Activated T-cell treated with anti-CD3 and anti-CD28 coated beads, Interleukin-2, amount 50 U/mL, for 24 hours (primary cell): ENCODE measurements around the gene HOOK2.
A peak's percentile ranks its signal among the peaks of the same experiment; 100 is the strongest.
"Not testable (repeated sequence)": the region's sequence is repeated elsewhere in the genome, so short reads cannot be mapped to it uniquely, and the experiment has no call there.

Source experiments
- DNase-seq: peaks from one replicate; pipeline ENCODE4 v3.0.0-alpha.2; 2020
- H3K27ac Mint-ChIP-seq: 2 replicates; pipeline ENCODE4 v1.8.0; 2020; ENCODE audit warnings: mild to moderate bottlenecking, mixed read lengths
- H3K27me3 Mint-ChIP-seq: 2 replicates; pipeline ENCODE4 v1.8.0; 2020; ENCODE audit warnings: mixed read lengths
- H3K36me3 Mint-ChIP-seq: 2 replicates; pipeline ENCODE4 v1.8.0; 2020; ENCODE audit warnings: low read depth, mixed read lengths
- H3K4me1 Mint-ChIP-seq: 2 replicates; pipeline ENCODE4 v1.8.0; 2020; ENCODE audit warnings: low read depth, mixed read lengths
- H3K4me3 Mint-ChIP-seq: 2 replicates; pipeline ENCODE4 v1.8.0; 2020; ENCODE audit warnings: mild to moderate bottlenecking, moderate library complexity, mixed read lengths
- H3K9me3 Mint-ChIP-seq: 2 replicates; pipeline ENCODE4 v1.8.0; 2020; ENCODE audit warnings: mixed read lengths

The HOOK2 gene

GRCh38 chr19:12797607-12798006, 22.3 kb upstream of the HOOK2 start:
- not testable (repeated sequence) for H3K27me3 Mint-ChIP-seq, H3K27ac Mint-ChIP-seq, DNase-seq, H3K9me3 Mint-ChIP-seq, H3K4me3 Mint-ChIP-seq
- peaks cover 61% of the 10 kb centered on the region for H3K36me3 Mint-ChIP-seq
- peaks cover 48% of the 10 kb centered on the region for H3K4me1 Mint-ChIP-seq

GRCh38 chr19:12797141-12797587, 21.8 kb upstream of the HOOK2 start:
- peaks cover 44% of the 10 kb centered on the region for H3K4me1 Mint-ChIP-seq
- no peaks in the 10 kb centered on the region for H3K9me3 Mint-ChIP-seq
- no peaks in the 10 kb centered on the region for H3K27me3 Mint-ChIP-seq
- no peak overlapping the region for H3K4me3 Mint-ChIP-seq
- no peak overlapping the region for H3K27ac Mint-ChIP-seq
- no peak for DNase-seq
- peaks cover 66% of the 10 kb centered on the region for H3K36me3 Mint-ChIP-seq

GRCh38 chr19:12796146-12797071, 21.1 kb upstream of the HOOK2 start:
- Mint-ChIP-seq H3K27me3 (no peaks in the 10 kb centered on the region), H3K27ac (peak overlapping the region; percentile 86), H3K36me3 (peaks cover 72% of the 10 kb centered on the region), H3K9me3 (no peaks in the 10 kb centered on the region), H3K4me1 (peaks cover 42% of the 10 kb centered on the region), H3K4me3 (peak overlapping the region; percentile 69)
- DNase-seq = peak; percentile 84

- DNase-seq = no peak
- Mint-ChIP-seq H3K4me3 (peak overlapping the region; percentile 78), H3K36me3 (peaks cover 64% of the 10 kb centered on the region), H3K27ac (peak overlapping the region; percentile 92), H3K4me1 (peaks cover 41% of the 10 kb centered on the region), H3K27me3 (no peaks in the 10 kb centered on the region), H3K9me3 (no peaks in the 10 kb centered on the region)
Measured at GRCh38 chr19:12794971-12795381, 19.6 kb upstream of the HOOK2 start.

GRCh38 chr19:12794196-12794941, 19.0 kb upstream of the HOOK2 start:
- DNase-seq = no peak
- Mint-ChIP-seq H3K4me3 (peak overlapping the region; percentile 78), H3K27me3 (no peaks in the 10 kb centered on the region), H3K9me3 (no peaks in the 10 kb centered on the region), H3K36me3 (peaks cover 58% of the 10 kb centered on the region), H3K27ac (peak overlapping the region; percentile 92), H3K4me1 (peaks cover 37% of the 10 kb centered on the region)

- H3K36me3 Mint-ChIP-seq = peaks cover 51% of the 10 kb centered on the region
- H3K27me3 Mint-ChIP-seq = no peaks in the 10 kb centered on the region
- peak overlapping the region; percentile 99 for H3K27ac Mint-ChIP-seq
- H3K4me3 Mint-ChIP-seq = peak overlapping the region; percentile 98
- no peaks in the 10 kb centered on the region for H3K9me3 Mint-ChIP-seq
- DNase-seq = peak; percentile 97
- H3K4me1 Mint-ChIP-seq = peaks cover 44% of the 10 kb centered on the region
Measured at GRCh38 chr19:12793290-12794195, 18.2 kb upstream of the HOOK2 start.

GRCh38 chr19:12792853-12793289, 17.5 kb upstream of the HOOK2 start:
- H3K27ac Mint-ChIP-seq = peak overlapping the region; percentile 99
- no peaks in the 10 kb centered on the region for H3K9me3 Mint-ChIP-seq
- DNase-seq = no peak
- H3K4me1 Mint-ChIP-seq = peaks cover 51% of the 10 kb centered on the region
- peak overlapping the region; percentile 98 for H3K4me3 Mint-ChIP-seq
- H3K36me3 Mint-ChIP-seq = peaks cover 46% of the 10 kb centered on the region
- no peaks in the 10 kb centered on the region for H3K27me3 Mint-ChIP-seq

- peak; percentile 85 for DNase-seq
- peak overlapping the region; percentile 99 for H3K27ac Mint-ChIP-seq
- H3K9me3 Mint-ChIP-seq = no peaks in the 10 kb centered on the region
- H3K27me3 Mint-ChIP-seq = no peaks in the 10 kb centered on the region
- H3K4me1 Mint-ChIP-seq = peaks cover 51% of the 10 kb centered on the region
- peak overlapping the region; percentile 98 for H3K4me3 Mint-ChIP-seq
- peaks cover 40% of the 10 kb centered on the region for H3K36me3 Mint-ChIP-seq
Measured at GRCh38 chr19:12792051-12792852, 16.9 kb upstream of the HOOK2 start.

- Mint-ChIP-seq H3K36me3 (peaks cover 33% of the 10 kb centered on the region), H3K4me1 (peaks cover 51% of the 10 kb centered on the region), H3K4me3 (peak within 1 kb of the TSS; percentile 98), H3K27me3 (no peaks in the 10 kb centered on the region), H3K9me3 (no peaks in the 10 kb centered on the region), H3K27ac (peak within 1 kb of the TSS; percentile 99)
- DNase-seq = peak; percentile 97
Measured at GRCh38 chr19:12791345-12792050, 16.1 kb upstream of the HOOK2 start, which contains the start of gene JUNB. TSS of gene JUNB (plus strand) at chr19:12791486. CDS start at chr19:12791772, 286 bp downstream.

- no peak for DNase-seq
- H3K9me3 Mint-ChIP-seq = no peaks in the 10 kb centered on the region
- H3K4me3 Mint-ChIP-seq = peak overlapping the region; percentile 98
- H3K27ac Mint-ChIP-seq = peak overlapping the region; percentile 99
- peaks cover 43% of the 10 kb centered on the region for H3K4me1 Mint-ChIP-seq
- H3K36me3 Mint-ChIP-seq = peaks cover 31% of the 10 kb centered on the region
- no peaks in the 10 kb centered on the region for H3K27me3 Mint-ChIP-seq
Measured at GRCh38 chr19:12790628-12791344, 15.4 kb upstream of the HOOK2 start.

- H3K27ac Mint-ChIP-seq = peak overlapping the region; percentile 99
- peak overlapping the region; percentile 98 for H3K4me3 Mint-ChIP-seq
- H3K9me3 Mint-ChIP-seq = no peaks in the 10 kb centered on the region
- DNase-seq = peak; percentile 94
- no peaks in the 10 kb centered on the region for H3K27me3 Mint-ChIP-seq
- peaks cover 38% of the 10 kb centered on the region for H3K4me1 Mint-ChIP-seq
- peaks cover 31% of the 10 kb centered on the region for H3K36me3 Mint-ChIP-seq
Measured at GRCh38 chr19:12789904-12790619, 14.7 kb upstream of the HOOK2 start.
